CD4-positive, alpha-beta T cell treated with Interleukin-4 for 1 hour (primary cell): ENCODE results near the gene EXD1.

Experiments used
- DNase-seq, 2 donors: peaks; one replicate each; pipeline ENCODE4 v3.0.0-alpha.2; 2020 to 2022

EXD1 gene

GRCh38 chr15:41133454-41133853 is 97.1 kb downstream of the EXD1 start:
- DNase-seq: no peak
